Measurements from ENCODE around the gene SMYD3.

GRCh38 chr1:245776139-245776538, 730.9 kb downstream of the SMYD3 start:
- TF ChIP-seq BHLHE40 (IDR thresholded peaks at IDR 0.05; ENCODE audit: borderline replicate concordance) (no peak), LEF1 (IDR thresholded peaks at IDR 0.05; ENCODE audit: borderline replicate concordance) (no peak), FOXK2 (IDR thresholded peaks at IDR 0.05) (no peak)

Measured in HEK293T (cell line).